Cardiac muscle cell (in vitro differentiated cells and primary cell): ENCODE measurements around the gene EI24. TPM values are rescaled to one million over a fixed set of nuclear protein-coding genes. Genes with fewer than 3 reads are reported as not detected.

ENCODE experiments used
- DNase-seq, 2 donors: peaks; one replicate each; pipeline versions ENCODE4 v3.0.0 to v3.0.0-alpha.2; 2010 to 2017; ENCODE audit warnings: low read depth in 1 of 2, low spot score in 1 of 2
- H3K27ac ChIP-seq: fragments of 200-600 bp; sonication (generic); 2 replicates; pipeline ENCODE4 v1.5.1; 2016
- H3K27me3 ChIP-seq: fragments of 200-600 bp; sonication (generic); 2 replicates; pipeline ENCODE4 v1.6.0; 2016; ENCODE audit warnings: control low read depth
- H3K36me3 ChIP-seq: fragments of 200-600 bp; sonication (generic); 2 replicates; pipeline ENCODE4 v1.5.1; 2016; ENCODE audit warnings: control low read depth
- H3K4me1 ChIP-seq: fragments of 200-600 bp; sonication (generic); 2 replicates; pipeline ENCODE4 v1.8.1; 2017; ENCODE audit warnings: low read depth, mild to moderate bottlenecking, mixed run types
- H3K4me3 ChIP-seq: fragments of 200-600 bp; sonication (generic); 2 replicates; pipeline ENCODE4 v1.5.1; 2016; ENCODE audit warnings: mild to moderate bottlenecking
- H3K9me3 ChIP-seq: fragments of 200-600 bp; sonication (generic); 2 replicates; pipeline ENCODE4 v1.5.1; 2017; ENCODE audit warnings: low read depth, mild to moderate bottlenecking, control low read depth
- polyA plus RNA-seq: library from polyadenylated mRNA; unstranded; fragments of >200 nt; fragmentation: Nextera tagmentation; extraction: Ambion mirVana; gene quantifications from 2 replicates; pipeline ENCODE4 v1.2.1, GENCODE V29; 2016
- total RNA-seq: library from RNA; depleted of rRNA; stranded (reverse); fragments of >200 nt; gene quantifications from 2 replicates; pipeline ENCODE4 v1.2.3, GENCODE V29; 2016
- TF ChIP-seq, protein P1 (sequence below): IDR thresholded peaks from 2 replicates; pipeline ENCODE4 v1.5.1; 2012; ENCODE audit warnings: low read depth, mild to moderate bottlenecking, low read length

EI24 gene
- total and polyA plus RNA-seq, 2 experiments from 2014 or later = 96.7 to 157 TPM

DNA sequence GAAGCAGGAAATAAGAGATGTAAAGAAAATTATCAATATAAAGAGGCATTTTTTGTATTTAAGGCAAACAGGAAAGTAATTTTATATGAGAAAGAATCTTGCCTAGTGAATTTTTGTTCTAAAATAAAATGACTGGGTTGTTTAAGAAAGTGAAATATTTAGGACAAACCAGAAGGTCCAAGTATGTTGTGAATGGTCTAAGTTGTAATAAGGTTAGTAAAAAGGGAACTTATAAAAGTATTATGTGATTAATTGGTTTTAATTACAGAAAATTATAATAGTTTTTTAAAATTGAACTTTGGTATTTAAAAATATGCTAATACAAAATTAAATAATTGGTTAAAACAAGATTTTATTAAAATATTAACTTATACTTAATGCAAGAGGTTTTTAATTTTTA is 26.6 kb upstream of the EI24 start:
- no peak for DNase-seq
- Histone ChIP-seq H3K4me1 (no peaks in the 10 kb centered on the region), H3K9me3 (peaks cover 3% of the 10 kb centered on the region), H3K4me3 (no peak overlapping the region), H3K27ac (no peak overlapping the region), H3K36me3 (no peaks in the 10 kb centered on the region), H3K27me3 (no peaks in the 10 kb centered on the region)
- TF ChIP-seq, protein P1, sequence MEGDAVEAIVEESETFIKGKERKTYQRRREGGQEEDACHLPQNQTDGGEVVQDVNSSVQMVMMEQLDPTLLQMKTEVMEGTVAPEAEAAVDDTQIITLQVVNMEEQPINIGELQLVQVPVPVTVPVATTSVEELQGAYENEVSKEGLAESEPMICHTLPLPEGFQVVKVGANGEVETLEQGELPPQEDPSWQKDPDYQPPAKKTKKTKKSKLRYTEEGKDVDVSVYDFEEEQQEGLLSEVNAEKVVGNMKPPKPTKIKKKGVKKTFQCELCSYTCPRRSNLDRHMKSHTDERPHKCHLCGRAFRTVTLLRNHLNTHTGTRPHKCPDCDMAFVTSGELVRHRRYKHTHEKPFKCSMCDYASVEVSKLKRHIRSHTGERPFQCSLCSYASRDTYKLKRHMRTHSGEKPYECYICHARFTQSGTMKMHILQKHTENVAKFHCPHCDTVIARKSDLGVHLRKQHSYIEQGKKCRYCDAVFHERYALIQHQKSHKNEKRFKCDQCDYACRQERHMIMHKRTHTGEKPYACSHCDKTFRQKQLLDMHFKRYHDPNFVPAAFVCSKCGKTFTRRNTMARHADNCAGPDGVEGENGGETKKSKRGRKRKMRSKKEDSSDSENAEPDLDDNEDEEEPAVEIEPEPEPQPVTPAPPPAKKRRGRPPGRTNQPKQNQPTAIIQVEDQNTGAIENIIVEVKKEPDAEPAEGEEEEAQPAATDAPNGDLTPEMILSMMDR = no peak

DNA sequence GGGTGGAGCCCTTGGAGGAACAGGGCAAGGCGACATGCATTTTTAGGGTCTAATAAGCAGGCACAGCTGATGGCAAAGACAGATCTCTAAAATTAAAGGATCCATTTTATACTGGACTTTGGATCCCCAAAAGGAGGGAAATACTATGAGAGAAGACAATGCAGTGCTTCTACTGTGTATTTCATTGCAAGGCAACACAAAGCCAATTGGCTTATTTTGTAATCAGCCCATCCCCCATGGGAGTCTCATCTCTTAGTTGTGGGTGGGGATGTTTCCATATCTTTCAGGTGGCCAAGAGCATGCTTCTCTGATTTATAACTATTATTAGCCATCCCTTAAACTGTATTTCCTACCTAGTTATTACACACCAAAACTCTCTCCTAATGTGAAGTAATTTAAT is 18.5 kb upstream of the EI24 start:
- Histone ChIP-seq H3K4me1 (no peaks in the 10 kb centered on the region), H3K4me3 (no peak overlapping the region), H3K36me3 (no peaks in the 10 kb centered on the region), H3K9me3 (no peaks in the 10 kb centered on the region), H3K27me3 (no peaks in the 10 kb centered on the region), H3K27ac (no peak overlapping the region)
- TF ChIP-seq, protein P1 = no peak
- DNase-seq = no peak

DNA sequence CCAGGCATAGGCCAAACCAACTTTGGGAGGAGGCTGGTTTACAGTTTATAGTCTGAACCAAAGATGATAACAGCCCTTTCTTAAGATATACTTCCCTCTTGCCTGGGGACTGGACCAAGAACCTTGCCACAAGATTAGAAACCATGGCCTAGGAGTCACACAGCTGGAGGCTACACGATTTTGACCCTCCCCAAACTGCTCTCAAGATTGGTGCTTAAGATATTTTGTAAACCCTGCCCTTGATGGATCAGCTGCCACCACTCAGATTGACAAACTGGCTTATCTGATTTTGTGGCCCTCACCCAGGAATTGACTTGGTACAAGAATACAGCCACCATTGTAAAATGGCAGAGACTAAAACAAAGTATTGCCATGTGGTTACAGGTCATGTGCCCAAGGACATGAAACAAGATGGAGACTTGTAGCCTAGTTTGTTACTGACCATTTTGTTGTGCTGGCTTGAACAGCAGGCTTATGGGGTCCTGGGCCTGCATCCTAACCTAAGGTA is 17.4 kb upstream of the EI24 start:
- TF ChIP-seq, protein P1 = no peak
- Histone ChIP-seq H3K27me3 (no peaks in the 10 kb centered on the region), H3K9me3 (no peaks in the 10 kb centered on the region), H3K4me1 (no peaks in the 10 kb centered on the region), H3K36me3 (no peaks in the 10 kb centered on the region), H3K27ac (no peak overlapping the region), H3K4me3 (no peak overlapping the region)
- DNase-seq = no peak

DNA sequence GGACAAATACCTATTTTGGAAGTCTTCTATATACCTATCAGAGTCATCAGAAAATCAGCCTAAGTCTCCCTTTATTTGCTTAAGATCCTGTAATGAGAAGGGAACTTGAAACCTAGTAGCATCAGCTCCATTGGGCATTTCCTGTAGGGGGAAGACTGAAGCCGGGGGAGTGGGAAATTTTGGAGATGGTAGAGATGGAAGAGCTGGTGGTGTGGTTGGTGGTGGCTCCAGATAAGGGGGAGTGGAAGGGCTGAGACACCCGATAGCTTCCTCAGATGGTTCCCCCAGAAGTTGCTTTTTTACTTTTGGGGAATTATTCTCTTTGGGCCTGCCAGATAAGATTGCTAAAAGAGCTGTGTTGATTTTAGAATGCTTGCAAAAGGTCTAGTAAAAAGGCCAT is 16.4 kb upstream of the EI24 start:
- Histone ChIP-seq H3K36me3 (no peaks in the 10 kb centered on the region), H3K4me3 (no peak overlapping the region), H3K27ac (no peak overlapping the region), H3K9me3 (no peaks in the 10 kb centered on the region), H3K4me1 (no peaks in the 10 kb centered on the region), H3K27me3 (no peaks in the 10 kb centered on the region)
- TF ChIP-seq, protein P1 = no peak
- DNase-seq = no peak

DNA sequence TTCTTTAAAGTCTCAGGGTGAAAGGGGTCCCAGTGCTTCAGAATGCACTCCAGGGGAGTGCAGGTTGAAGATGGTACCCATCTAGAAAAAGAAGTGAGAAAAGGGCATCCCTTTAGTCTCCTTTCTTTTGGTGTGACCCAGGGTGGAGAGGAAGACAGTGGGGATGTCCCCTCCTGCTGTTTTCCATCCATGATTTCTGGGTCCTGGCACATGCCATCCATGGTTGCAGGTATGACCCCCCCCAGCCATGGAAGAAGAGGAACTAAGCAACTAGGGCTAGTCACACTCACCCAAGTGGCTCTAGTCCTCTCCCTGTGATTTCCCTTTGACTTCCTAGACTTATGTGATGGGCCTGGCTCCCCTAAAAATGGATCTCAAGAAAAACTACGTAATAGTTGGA is 15.9 kb upstream of the EI24 start:
- no peak overlapping the region for H3K27ac ChIP-seq
- H3K36me3 ChIP-seq = no peaks in the 10 kb centered on the region
- H3K4me1 ChIP-seq = no peaks in the 10 kb centered on the region
- TF ChIP-seq, protein P1 = no peak
- H3K9me3 ChIP-seq = no peaks in the 10 kb centered on the region
- no peak for DNase-seq
- H3K4me3 ChIP-seq = no peak overlapping the region
- H3K27me3 ChIP-seq = no peaks in the 10 kb centered on the region

DNA sequence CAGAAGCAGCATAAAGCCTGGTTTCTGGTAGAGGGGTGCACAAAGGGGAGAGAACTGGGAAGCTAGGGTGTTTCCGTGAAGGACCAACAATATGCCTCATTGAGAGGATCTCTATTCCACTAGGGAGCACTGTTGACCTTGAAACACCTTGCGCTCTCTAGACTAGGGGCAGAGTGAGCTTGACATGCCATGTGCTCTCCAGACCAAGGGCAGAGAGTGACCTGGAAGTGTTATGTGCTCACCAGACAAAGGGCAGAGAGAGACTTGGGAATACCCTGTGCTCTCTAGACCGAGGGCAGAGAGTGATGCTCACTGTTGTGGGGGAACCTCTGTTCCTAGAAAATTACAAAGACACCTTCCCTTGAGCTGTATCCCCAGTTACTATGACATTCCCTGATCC is 15.2 kb upstream of the EI24 start:
- TF ChIP-seq, protein P1 = no peak
- no peak overlapping the region for H3K4me3 ChIP-seq
- H3K27ac ChIP-seq = no peak overlapping the region
- no peaks in the 10 kb centered on the region for H3K36me3 ChIP-seq
- no peaks in the 10 kb centered on the region for H3K27me3 ChIP-seq
- DNase-seq = no peak
- H3K9me3 ChIP-seq = no peaks in the 10 kb centered on the region
- no peaks in the 10 kb centered on the region for H3K4me1 ChIP-seq
